Central memory CD8-positive, alpha-beta T cell (primary cell): Measurements from ENCODE around the gene DLG4.
"Not testable (repeated sequence)": the region's sequence is repeated elsewhere in the genome, so short reads cannot be mapped to it uniquely, and the experiment has no call there.

ENCODE experiments used
- ATAC-seq: fragments of 150-1000 bp; cut with Tn5 transposase; replicated peaks from 2 replicates; pipeline ENCODE4 v1.10.0; 2022; ENCODE audit warnings: mild to moderate bottlenecking, moderate FRiP score, moderate number of reproducible peaks; ENCODE audit not compliant: poor library complexity, severe bottlenecking; ENCODE audit errors: extremely low read depth
- DNase-seq, 2 donors: peaks; one replicate each; pipeline ENCODE4 v3.0.0; 2021; ENCODE audit warnings: low spot score in 2 of 2
- H3K27ac Mint-ChIP-seq: one replicate; pipeline ENCODE4 v1.8.0; 2022; ENCODE audit warnings: low read depth, mild to moderate bottlenecking, moderate library complexity, mixed read lengths
- H3K27me3 Mint-ChIP-seq: one replicate; pipeline ENCODE4 v1.8.0; 2022; ENCODE audit warnings: mixed read lengths
- H3K36me3 Mint-ChIP-seq: one replicate; pipeline ENCODE4 v1.8.0; 2022; ENCODE audit warnings: mild to moderate bottlenecking, moderate library complexity, mixed read lengths; ENCODE audit not compliant: insufficient read depth
- H3K4me1 Mint-ChIP-seq: one replicate; pipeline ENCODE4 v1.8.0; 2022; ENCODE audit warnings: mixed read lengths
- H3K4me3 Mint-ChIP-seq: one replicate; pipeline ENCODE4 v1.8.0; 2022; ENCODE audit warnings: mild to moderate bottlenecking, moderate library complexity, mixed read lengths
- H3K9me3 Mint-ChIP-seq: one replicate; pipeline ENCODE4 v1.8.0; 2022; ENCODE audit warnings: mixed read lengths

Gene DLG4

DNA sequence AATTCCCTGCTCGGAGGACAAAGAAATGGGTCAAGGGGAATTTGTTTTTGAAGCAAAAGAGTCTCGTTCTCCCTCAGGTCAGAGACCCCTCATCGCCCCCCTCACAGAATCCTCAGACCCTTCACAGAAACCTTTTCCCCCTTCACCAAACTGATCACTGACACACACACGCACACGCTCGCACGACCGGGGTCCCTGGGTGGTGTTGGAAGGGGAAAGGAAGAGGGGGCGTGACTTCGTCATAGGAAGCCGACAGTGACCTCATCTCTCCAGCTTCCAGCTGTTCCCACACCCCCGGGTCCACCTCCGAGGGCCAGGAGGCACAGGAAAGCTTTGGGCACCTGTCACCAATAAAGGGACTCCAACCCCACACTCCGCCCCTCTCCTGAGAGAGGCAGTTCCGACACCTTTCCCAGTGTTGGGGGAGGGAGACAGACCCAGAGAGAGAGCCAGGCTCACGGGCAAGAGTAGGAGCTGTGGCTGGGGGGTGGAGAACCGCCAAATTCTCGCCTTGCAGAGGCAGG is 41.6 kb downstream of the DLG4 start:
- Mint-ChIP-seq H3K27ac (no peak overlapping the region), H3K27me3 (no peaks in the 10 kb centered on the region), H3K36me3 (peaks cover 2% of the 10 kb centered on the region), H3K9me3 (no peaks in the 10 kb centered on the region), H3K4me1 (no peaks in the 10 kb centered on the region), H3K4me3 (peak overlapping the region; percentile 27)
- ATAC-seq, result no peak
- no peak for DNase-seq

DNA sequence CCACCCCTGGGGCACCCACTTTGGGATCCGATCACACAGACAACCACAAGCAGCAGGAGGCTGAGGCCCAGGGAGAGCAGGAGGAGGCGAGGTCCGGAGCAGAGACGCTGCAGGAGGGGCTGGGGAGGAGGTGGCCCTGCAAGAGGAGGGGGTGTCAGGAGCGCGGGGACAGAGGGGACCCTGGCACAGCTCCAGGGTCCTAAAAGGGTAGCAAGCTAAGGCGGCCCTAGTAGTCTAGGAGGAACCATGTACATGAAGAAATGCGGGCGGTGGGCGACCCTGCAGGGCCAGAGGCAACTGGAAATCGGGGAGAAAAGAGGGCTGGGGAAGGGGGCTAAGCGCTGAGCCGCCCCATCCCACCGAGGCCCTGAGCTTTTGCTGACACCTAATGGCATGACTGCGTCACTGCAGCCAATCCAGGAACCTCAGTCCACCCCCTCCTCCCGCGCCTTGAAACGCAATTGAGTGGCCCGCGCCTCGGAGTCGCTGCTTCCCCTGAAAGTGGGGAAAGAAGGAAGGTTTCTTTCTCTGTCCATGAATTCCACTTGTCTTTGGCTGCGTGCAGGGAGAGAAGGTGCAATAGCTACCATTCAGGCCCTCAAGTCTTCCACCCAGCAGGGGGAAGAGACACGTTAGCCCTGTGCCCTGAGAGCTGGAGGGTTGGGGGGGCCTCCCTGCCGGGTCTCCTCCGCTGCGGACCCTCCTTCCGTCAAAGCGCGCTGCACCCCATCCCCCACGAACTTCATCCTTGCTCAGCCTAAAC is 42.3 kb downstream of the DLG4 start:
- Mint-ChIP-seq H3K9me3 (no peaks in the 10 kb centered on the region), H3K36me3 (peaks cover 2% of the 10 kb centered on the region), H3K4me1 (no peaks in the 10 kb centered on the region), H3K27ac (no peak overlapping the region), H3K27me3 (no peaks in the 10 kb centered on the region), H3K4me3 (peak overlapping the region; percentile 27)
- DNase-seq (peak; percentile 38 to 49), ATAC-seq (peak; percentile 73)

DNA sequence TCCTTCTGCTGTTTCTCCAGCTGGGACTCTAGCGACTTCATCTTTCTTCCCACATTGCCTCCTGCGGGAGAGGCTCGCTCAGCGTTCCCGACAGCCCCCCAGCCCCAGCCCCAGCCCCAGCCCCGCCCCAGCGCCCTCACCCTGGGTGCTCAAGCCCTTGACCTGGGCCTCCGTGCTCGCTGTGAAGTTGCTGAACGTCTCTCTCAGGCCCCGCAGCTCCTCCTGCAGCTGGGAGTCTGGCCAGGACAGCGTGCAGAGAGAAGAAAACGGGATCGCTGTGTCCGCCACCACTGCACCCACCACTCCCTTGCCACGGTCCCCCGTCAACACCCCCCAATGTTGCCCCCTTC is 42.8 kb downstream of the DLG4 start:
- DNase-seq, result no peak
- H3K27ac Mint-ChIP-seq, result no peak overlapping the region
- no peaks in the 10 kb centered on the region for H3K9me3 Mint-ChIP-seq
- H3K4me1 Mint-ChIP-seq, result no peaks in the 10 kb centered on the region
- no peak for ATAC-seq
- H3K36me3 Mint-ChIP-seq, result peaks cover 2% of the 10 kb centered on the region
- no peaks in the 10 kb centered on the region for H3K27me3 Mint-ChIP-seq
- no peak overlapping the region for H3K4me3 Mint-ChIP-seq

DNA sequence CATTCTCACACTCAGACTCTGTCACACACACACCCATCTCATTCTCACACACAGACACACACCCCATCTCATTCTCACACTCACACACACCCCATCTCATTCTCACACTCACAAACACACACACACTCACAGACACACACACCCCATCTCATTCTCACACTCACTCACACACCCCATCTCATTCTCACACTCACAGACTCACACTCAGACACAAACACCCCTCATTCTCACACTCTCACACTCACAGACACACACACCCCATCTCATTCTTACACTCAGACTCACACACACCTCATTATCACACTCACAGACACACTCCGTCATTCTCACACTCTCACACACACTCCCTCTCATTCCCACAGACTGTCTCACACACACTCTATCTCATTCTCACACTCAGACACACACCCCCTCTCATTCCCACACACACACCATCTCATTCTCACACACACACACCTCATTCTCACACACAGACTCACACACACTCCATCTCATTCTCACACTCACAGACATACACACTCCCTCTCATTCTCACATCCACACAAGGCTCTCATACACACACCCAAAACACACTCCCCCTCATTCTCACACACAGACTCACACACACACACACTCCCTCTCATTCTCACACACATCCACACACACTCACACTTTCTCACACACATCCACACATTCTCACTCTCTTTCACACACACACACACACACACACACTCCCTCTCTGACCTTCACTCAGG is 43.4 kb downstream of the DLG4 start:
- ATAC-seq, result no peak
- H3K27ac Mint-ChIP-seq, result no peak overlapping the region
- no peaks in the 10 kb centered on the region for H3K9me3 Mint-ChIP-seq

DNA sequence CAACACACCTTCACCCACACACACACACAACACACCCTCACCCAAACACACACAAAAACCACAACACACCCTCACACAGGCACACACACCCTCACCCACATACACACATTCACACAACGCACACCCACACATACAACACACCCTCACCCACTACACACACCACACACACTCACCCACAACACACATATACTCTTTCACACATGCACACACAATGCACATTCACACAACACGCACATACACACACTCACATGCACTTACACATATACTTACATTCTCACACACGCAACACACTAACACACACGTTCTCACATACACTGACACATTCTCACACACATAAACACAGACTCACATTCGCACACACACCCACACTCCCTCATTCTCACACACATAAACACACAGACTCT is 44.3 kb downstream of the DLG4 start:
- ATAC-seq (no peak), DNase-seq (no peak)
- Mint-ChIP-seq H3K36me3 (peaks cover 2% of the 10 kb centered on the region), H3K4me3 (no peak overlapping the region), H3K27ac (no peak overlapping the region), H3K9me3 (no peaks in the 10 kb centered on the region), H3K4me1 (no peaks in the 10 kb centered on the region), H3K27me3 (no peaks in the 10 kb centered on the region)

More for the DNA sequence above, 43.4 kb downstream of the DLG4 start:
- no peak for DNase-seq
- H3K4me1 Mint-ChIP-seq, result no peaks in the 10 kb centered on the region
- H3K4me3 Mint-ChIP-seq, result no peak overlapping the region
- peaks cover 2% of the 10 kb centered on the region for H3K36me3 Mint-ChIP-seq
- H3K27me3 Mint-ChIP-seq, result no peaks in the 10 kb centered on the region

DNA sequence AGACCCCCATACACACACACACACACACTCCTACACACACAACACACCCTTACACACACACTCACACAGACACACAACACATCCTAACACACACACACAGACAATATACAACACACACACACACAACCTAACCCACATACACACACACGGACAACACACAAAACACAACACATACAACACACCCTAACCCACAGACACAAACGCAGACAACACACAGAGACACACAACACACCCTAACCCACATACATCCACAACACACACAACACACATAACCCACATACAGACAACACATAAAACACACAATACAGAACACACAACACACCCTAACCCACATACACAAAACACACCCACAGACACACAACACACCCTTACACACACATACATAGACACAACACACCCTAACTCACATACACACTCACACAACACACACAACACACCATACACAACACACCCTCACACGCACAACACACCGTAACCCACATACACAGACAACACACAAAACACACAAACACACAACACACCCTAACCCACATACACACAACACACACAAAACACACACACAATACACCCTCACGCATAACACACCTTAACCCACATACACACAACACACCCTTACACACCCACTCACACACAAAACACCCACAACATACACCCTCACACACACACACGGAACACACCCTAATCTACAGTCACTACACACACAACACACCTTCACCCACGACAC is 44.9 kb downstream of the DLG4 start:
- H3K27me3 Mint-ChIP-seq, result no peaks in the 10 kb centered on the region
- DNase-seq (no peak), ATAC-seq (no peak)
- no peak overlapping the region for H3K4me3 Mint-ChIP-seq
- no peak overlapping the region for H3K27ac Mint-ChIP-seq
- no peaks in the 10 kb centered on the region for H3K4me1 Mint-ChIP-seq
- H3K36me3 Mint-ChIP-seq, result peaks cover 2% of the 10 kb centered on the region
- no peaks in the 10 kb centered on the region for H3K9me3 Mint-ChIP-seq

DNA sequence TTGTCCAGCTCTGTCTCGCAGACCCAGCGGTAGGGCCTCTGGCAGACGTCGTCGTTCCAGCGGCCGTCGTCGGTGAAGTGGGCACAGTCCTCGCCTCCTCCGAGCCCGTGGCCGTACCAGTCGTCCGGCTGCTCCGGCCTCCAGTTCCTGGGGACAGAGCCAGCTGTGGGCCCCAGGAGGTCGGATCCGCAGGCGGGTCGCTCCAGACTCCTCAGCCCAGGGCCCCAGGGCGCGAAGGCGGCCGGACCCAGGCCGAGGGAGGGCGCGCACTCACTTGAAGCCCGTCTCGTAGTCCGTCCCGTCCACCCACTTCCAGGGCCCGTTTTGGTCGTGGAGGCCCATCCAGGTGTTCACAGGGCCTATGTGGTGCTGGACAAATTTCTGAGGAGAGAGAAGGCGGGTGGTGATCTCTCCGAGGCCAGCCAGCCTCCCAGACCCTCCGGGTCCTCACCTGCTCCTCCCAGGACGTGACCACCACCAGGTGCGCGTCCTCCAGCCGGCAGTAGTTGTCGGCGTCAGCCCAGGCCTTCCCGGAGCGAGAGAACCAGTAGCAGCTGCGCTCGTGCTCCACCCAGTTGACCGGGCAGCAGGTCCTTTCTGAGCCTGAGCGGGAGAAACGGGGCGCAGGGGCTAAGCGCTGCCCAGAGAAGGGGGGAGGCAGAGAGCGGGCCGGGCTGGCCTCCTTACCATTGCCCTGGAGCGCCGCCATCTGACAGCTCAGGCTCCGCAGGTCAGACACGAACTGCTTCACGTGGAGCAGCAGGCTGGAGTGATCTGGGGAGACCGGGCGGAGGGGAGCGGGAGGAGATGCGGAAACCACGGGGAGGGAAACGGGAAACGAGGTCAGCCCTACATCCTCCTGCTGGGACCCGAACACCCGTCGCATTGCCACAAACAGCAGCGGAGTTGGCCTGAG is 45.7 kb downstream of the DLG4 start:
- Mint-ChIP-seq H3K4me3 (no peak overlapping the region), H3K27ac (no peak overlapping the region), H3K27me3 (no peaks in the 10 kb centered on the region), H3K9me3 (peaks cover 6% of the 10 kb centered on the region), H3K36me3 (peaks cover 2% of the 10 kb centered on the region), H3K4me1 (no peaks in the 10 kb centered on the region)
- DNase-seq (peak in 1 of 2 donors; percentile 28), ATAC-seq (peak; percentile 35)

DNA sequence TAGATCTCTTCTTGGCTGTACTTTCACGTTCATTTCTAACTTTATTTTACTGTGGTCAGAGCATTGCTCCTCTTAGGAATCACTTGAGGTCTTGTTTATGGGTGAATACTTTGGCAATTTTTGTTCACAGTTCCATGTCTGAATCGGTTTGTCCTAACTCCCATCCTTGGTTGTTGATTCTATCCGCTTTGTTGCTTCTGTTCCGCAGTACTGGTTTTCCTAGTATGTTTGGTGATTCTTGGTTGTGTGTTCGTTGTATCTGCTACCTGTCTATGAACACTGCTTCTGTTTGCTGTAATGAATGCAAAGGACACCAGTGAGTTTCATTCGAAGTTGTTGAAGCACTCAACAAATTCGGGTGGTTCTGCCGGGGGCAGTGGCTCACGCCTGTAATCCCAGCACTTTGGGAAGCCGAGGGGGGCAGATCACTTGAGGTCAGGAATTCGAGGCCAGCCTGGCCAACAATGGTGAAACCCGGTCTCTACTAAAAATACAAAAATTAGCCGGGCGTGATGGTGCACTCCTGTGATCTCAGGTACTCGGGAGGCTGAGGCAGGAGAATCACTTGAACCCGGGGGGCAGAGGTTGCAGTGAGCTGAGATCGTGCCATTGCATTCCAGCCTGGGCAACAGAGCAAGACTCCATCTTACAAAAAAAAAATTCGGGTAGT is 47.0 kb downstream of the DLG4 start:
- not testable (repeated sequence) for DNase-seq, H3K27ac Mint-ChIP-seq, H3K9me3 Mint-ChIP-seq, ATAC-seq, H3K4me1 Mint-ChIP-seq, H3K27me3 Mint-ChIP-seq, H3K36me3 Mint-ChIP-seq, H3K4me3 Mint-ChIP-seq

DNA sequence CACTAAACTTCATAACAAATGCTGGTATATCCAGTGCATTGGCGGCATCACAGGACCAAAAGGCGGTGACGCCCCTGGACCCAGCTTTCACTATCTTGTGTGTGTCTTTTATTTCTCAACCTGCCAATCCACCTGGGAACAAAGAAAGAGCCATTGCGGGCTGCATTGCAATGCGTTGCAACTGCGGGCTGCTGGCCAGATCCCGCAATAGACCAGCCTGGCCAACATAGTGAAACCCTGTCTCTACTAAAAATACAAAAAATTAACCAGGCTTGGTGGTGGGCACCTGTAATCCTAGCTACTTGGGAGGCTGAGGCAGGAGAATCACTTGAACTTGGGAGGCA is 50.1 kb downstream of the DLG4 start:
- not testable (repeated sequence) for H3K36me3 Mint-ChIP-seq, H3K4me1 Mint-ChIP-seq, H3K9me3 Mint-ChIP-seq, H3K4me3 Mint-ChIP-seq, DNase-seq, ATAC-seq, H3K27ac Mint-ChIP-seq
- peaks cover 24% of the 10 kb centered on the region for H3K27me3 Mint-ChIP-seq

DNA sequence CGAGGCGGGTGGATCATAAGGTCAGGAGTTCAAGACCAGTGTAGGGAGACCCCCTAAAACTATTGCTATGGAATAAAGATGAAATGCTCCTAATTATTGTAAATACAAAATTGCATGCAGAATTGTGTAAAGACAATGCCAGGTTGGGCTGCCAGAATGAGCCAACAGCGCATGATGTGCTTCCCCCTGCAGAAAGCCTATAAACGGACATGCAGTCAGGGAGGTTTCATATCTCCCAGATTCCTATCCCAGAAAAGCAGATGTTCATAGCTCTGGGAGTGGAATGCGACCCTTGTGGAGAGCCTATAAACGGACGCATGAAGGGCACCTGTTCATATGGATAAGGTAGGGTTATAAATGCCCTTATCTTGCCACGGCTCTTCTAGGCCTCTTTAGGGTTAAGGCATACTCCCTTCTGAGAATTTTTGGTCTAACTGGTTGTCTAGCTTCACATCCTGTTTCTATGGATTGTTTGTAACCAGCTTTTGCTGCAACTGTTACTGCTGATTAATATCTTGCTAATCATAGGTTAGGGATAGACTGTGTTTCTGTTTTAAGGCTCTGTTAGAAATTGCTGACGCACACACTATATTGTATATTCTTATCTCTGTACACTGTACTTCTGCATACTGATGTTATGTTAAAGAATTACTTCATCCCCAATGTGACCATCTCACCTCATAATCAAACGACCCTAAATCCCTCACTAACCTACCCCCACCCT is 50.6 kb downstream of the DLG4 start:
- H3K36me3 Mint-ChIP-seq, H3K4me1 Mint-ChIP-seq: not testable (repeated sequence)

DNA sequence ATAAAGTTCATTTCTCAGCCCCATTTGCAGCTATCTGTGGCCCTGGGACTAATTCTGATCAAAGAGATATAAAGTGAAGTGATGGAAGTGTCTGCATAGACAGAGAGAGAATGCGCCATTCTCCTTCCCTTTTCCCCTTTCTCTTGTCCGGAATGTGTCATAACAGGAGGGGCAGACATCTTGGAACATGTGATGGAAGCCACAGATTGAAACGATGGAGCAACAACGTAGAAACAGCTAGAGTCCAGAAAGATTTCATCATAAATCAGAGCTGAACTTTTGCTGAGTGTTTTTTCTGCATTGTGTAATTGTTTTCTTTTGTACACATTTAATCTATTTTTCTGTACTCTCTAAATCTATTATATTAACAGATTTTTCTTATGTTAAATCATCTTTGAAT is 51.8 kb downstream of the DLG4 start:
- no peaks in the 10 kb centered on the region for H3K36me3 Mint-ChIP-seq
- no peak for ATAC-seq
- no peaks in the 10 kb centered on the region for H3K4me1 Mint-ChIP-seq
- H3K9me3 Mint-ChIP-seq, result peaks cover 6% of the 10 kb centered on the region
- peaks cover 41% of the 10 kb centered on the region for H3K27me3 Mint-ChIP-seq
- H3K4me3 Mint-ChIP-seq, result no peak overlapping the region
- no peak overlapping the region for H3K27ac Mint-ChIP-seq
- no peak for DNase-seq

More for the DNA sequence above, 50.6 kb downstream of the DLG4 start:
- not testable (repeated sequence) for H3K9me3 Mint-ChIP-seq, H3K27ac Mint-ChIP-seq, H3K4me3 Mint-ChIP-seq, ATAC-seq, DNase-seq
- H3K27me3 Mint-ChIP-seq, result peaks cover 30% of the 10 kb centered on the region
